PC-9 (cell line): ENCODE results near the gene ARHGEF28. TPM values are rescaled to one million over a fixed set of nuclear protein-coding genes. Genes with fewer than 3 reads are reported as not detected.
A peak's percentile ranks its signal among the peaks of the same experiment; 100 is the strongest.

Source experiments
- BruUV-seq: library from RNA; stranded (reverse); fragments of 400-500 nt; replicated peaks from 2 replicates; lab custom pipeline; 2021; lab: Mats Ljungman, UMichigan
- CTCF ChIA-PET: fragments of 300-600 bp; sonication (Branson Sonifier 250); formaldehyde crosslinking; loops from one replicate; lab custom pipeline; 2022; ENCODE audit warnings: antibody characterized with exemption; lab: Charles Lee
- POLR2A ChIA-PET: fragments of 300-600 bp; sonication (Branson Sonifier 250); formaldehyde crosslinking; loops from one replicate; lab custom pipeline; 2022; ENCODE audit warnings: antibody characterized with exemption; ENCODE audit not compliant: unreplicated experiment; lab: Charles Lee
- DNase-seq, 2 experiments: peaks; one replicate each; pipeline versions ENCODE4 v3.0.0 to v3.0.0-alpha.2; 2015 to 2022; ENCODE audit warnings: mixed read lengths in 1 of 2
- H2AFZ ChIP-seq: fragments of 200-600 bp; sonication (generic); 2 replicates; pipeline ENCODE4 v1.8.1; 2017; ENCODE audit warnings: antibody characterized with exemption
- H3F3A ChIP-seq: fragments of 200-600 bp; sonication (generic); 2 replicates; pipeline ENCODE4 v1.8.1; 2017; ENCODE audit warnings: antibody characterized with exemption, mild to moderate bottlenecking, low read depth; ENCODE audit not compliant: insufficient read depth
- H3K27ac ChIP-seq: fragments of 200-600 bp; sonication (generic); 2 replicates; pipeline ENCODE4 v1.6.1; 2016; ENCODE audit warnings: mixed run types
- H3K27me3 ChIP-seq: fragments of 200-600 bp; sonication (generic); 2 replicates; pipeline ENCODE4 v1.6.1; 2016; ENCODE audit warnings: low read depth, mixed run types; ENCODE audit not compliant: insufficient read depth
- H3K36me3 ChIP-seq: fragments of 200-600 bp; sonication (generic); 2 replicates; pipeline ENCODE4 v1.6.1; 2016; ENCODE audit warnings: low read depth, mixed run types
- H3K4me1 ChIP-seq: fragments of 200-600 bp; sonication (generic); replicated peaks from 2 replicates; pipeline ENCODE4 v1.6.1; 2016; ENCODE audit warnings: mixed run types; ENCODE audit not compliant: insufficient read depth
- H3K4me2 ChIP-seq: fragments of 200-600 bp; sonication (generic); 2 replicates; pipeline ENCODE4 v1.6.1; 2017; ENCODE audit warnings: mixed run types
- H3K4me3 ChIP-seq: fragments of 200-600 bp; sonication (generic); 2 replicates; pipeline ENCODE4 v1.6.1; 2016; ENCODE audit warnings: mixed run types
- H3K79me2 ChIP-seq: fragments of 200-600 bp; sonication (generic); 2 replicates; pipeline ENCODE4 v1.6.1; 2017; ENCODE audit warnings: low read depth, mixed run types
- H3K9me2 ChIP-seq: fragments of 200-600 bp; sonication (generic); 2 replicates; pipeline ENCODE4 v1.8.1; 2017; ENCODE audit warnings: mild to moderate bottlenecking; ENCODE audit not compliant: insufficient read depth
- H3K9me3 ChIP-seq: fragments of 200-600 bp; sonication (generic); 2 replicates; pipeline ENCODE4 v1.8.1; 2016; ENCODE audit warnings: low read depth; ENCODE audit not compliant: insufficient read depth
- H4K20me1 ChIP-seq: fragments of 200-600 bp; sonication (generic); 2 replicates; pipeline ENCODE4 v1.8.1; 2017; ENCODE audit not compliant: insufficient read depth
- EZH2 ChIP-seq: fragments of 200-600 bp; sonication (generic); IDR thresholded peaks from 2 replicates; pipeline ENCODE4 v1.8.0; 2017; ENCODE audit warnings: antibody characterized with exemption, low read depth
- intact Hi-C: fragments of 100-400 bp; cut with micrococcal nuclease; formaldehyde crosslinking; loops from one replicate; pipeline ENCODE4 v1.10.0; 2022; ENCODE audit not compliant: unreplicated experiment
- total RNA-seq: library from RNA; stranded (reverse); gene quantifications from 2 replicates; pipeline ENCODE4 v1.2.3, GENCODE V29; 2021
- TF ChIP-seq, protein P1 (sequence below): fragments of 200-600 bp; sonication (generic); conservative IDR thresholded peaks from 2 replicates; pipeline ENCODE4 v1.6.1; 2017; ENCODE audit warnings: mixed run types, antibody characterized with exemption, mild to moderate bottlenecking, moderate library complexity

The ARHGEF28 gene
- total RNA-seq, 1 experiment from 2014 or later = 77.5 TPM

DNA sequence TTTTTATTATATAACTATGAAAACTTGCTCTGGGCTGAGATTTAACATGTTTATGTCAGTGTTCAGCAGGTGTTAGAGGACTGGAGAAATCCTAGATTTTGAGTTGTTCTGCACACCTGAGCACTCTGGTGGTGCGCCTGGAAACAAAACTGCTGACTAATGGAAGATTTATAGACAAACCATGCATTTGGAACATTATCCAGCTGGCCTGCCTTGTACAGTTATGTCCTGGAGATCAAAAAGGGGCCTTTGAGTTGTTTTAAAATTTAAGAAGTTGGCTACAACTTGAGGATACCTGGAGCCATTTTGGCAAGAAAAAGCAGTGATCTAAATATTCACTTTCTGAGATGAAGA is 5.7 kb upstream of the ARHGEF28 start:
- no peak overlapping the region for H3K4me3 ChIP-seq
- 0 out of 2 replicates have a peak overlapping the region, but pooled peaks have one; percentile 18 for H2AFZ ChIP-seq
- H3K79me2 ChIP-seq = no peaks in the 10 kb centered on the region
- no peaks in the 10 kb centered on the region for H3K9me2 ChIP-seq
- TF ChIP-seq EZH2 = no peak
- TF ChIP-seq, protein P1, sequence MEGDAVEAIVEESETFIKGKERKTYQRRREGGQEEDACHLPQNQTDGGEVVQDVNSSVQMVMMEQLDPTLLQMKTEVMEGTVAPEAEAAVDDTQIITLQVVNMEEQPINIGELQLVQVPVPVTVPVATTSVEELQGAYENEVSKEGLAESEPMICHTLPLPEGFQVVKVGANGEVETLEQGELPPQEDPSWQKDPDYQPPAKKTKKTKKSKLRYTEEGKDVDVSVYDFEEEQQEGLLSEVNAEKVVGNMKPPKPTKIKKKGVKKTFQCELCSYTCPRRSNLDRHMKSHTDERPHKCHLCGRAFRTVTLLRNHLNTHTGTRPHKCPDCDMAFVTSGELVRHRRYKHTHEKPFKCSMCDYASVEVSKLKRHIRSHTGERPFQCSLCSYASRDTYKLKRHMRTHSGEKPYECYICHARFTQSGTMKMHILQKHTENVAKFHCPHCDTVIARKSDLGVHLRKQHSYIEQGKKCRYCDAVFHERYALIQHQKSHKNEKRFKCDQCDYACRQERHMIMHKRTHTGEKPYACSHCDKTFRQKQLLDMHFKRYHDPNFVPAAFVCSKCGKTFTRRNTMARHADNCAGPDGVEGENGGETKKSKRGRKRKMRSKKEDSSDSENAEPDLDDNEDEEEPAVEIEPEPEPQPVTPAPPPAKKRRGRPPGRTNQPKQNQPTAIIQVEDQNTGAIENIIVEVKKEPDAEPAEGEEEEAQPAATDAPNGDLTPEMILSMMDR = no peak
- no peaks in the 10 kb centered on the region for H3K36me3 ChIP-seq
- no peak overlapping the region for H3K4me2 ChIP-seq
- H3K27ac ChIP-seq = no peak overlapping the region
- H3K4me1 ChIP-seq = peaks cover 19% of the 10 kb centered on the region
- POLR2A ChIA-PET = no interaction called here
- no peaks in the 10 kb centered on the region for H3K27me3 ChIP-seq
- no TSS peak for BruUV-seq
- CTCF ChIA-PET = no interaction called here
- DNase-seq = no peak
- no peaks in the 10 kb centered on the region for H4K20me1 ChIP-seq
- H3F3A ChIP-seq = peaks cover 7% of the 10 kb centered on the region; the same call in 1 of the 2 replicates
- intact Hi-C loops = loop anchor here (10.0 kb wide), 1 partner anchor 144 kb away; no protein-coding TSS in a partner anchor
- no peaks in the 10 kb centered on the region for H3K9me3 ChIP-seq

DNA sequence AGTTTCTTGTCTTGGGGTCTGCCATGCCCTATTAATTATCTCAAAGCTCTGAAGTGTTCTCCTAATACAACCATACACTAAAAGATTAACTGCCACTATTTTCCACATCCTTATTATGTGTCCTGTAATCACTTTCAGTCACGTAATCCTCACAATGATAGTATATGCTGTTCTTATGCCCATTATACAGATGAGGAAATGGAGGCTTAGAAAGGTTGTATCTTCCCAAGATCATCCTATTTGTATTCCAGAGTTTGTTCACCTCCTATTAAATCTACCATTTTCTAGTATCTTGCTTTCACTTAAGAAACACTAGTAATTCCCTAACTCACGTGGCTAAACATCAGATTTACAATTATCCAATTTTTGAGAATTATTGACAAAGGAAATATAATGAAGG is 2.9 kb upstream of the ARHGEF28 start:
- Histone ChIP-seq H4K20me1 (no peaks in the 10 kb centered on the region), H3K27me3 (no peaks in the 10 kb centered on the region), H3K9me3 (no peaks in the 10 kb centered on the region), H3K9me2 (no peaks in the 10 kb centered on the region), H3K4me3 (no peak overlapping the region), H3K4me2 (no peak overlapping the region), H3K4me1 (peaks cover 30% of the 10 kb centered on the region), H3K79me2 (peaks cover 20% of the 10 kb centered on the region), H3K27ac (no peak overlapping the region), H3F3A (peaks cover 4% of the 10 kb centered on the region; the same call in 1 of the 2 replicates), H2AFZ (no peak overlapping the region), H3K36me3 (no peaks in the 10 kb centered on the region)
- POLR2A ChIA-PET = no interaction called here
- no peak for DNase-seq
- BruUV-seq = no TSS peak
- CTCF ChIA-PET = no interaction called here
- intact Hi-C loops = loop anchor here (10.0 kb wide), 1 partner anchor 142 kb away; no protein-coding TSS in a partner anchor
- TF ChIP-seq EZH2 = no peak
- TF ChIP-seq, protein P1 = no peak

DNA sequence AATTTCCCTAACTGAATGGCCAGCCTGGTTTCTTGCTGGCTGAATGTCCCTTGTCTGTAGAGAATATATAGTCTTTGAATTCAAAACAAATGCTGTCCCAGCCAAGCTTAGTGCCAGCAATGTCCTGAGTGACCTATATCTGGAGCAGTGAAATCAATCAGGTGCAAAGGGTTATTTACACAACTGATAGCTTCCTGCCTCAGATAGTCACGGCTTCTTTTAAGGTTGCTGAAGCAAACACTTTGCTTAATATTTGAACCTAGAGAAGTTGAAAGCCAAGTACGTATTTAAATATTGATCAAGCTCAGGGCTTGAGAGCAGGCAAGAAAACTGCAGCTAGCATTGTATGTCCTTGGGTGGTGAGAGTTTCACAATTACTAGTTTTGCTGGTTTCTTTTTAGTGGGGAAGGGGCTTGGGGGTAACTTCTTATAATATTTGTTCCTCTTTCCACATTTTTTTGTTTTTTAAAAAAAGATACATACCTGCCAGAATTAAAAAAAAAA is 2.0 kb upstream of the ARHGEF28 start:
- Histone ChIP-seq H3K27me3 (no peaks in the 10 kb centered on the region), H3K4me3 (no peak overlapping the region), H3K9me3 (no peaks in the 10 kb centered on the region), H3K27ac (no peak overlapping the region), H4K20me1 (no peaks in the 10 kb centered on the region), H3K79me2 (peaks cover 29% of the 10 kb centered on the region), H3F3A (peaks cover 4% of the 10 kb centered on the region; the same call in 1 of the 2 replicates), H3K4me1 (peaks cover 39% of the 10 kb centered on the region), H3K4me2 (no peak overlapping the region; the same call in 1 of the 2 replicates), H2AFZ (peak overlapping the region; percentile 19; the same call in 1 of the 2 replicates), H3K9me2 (no peaks in the 10 kb centered on the region), H3K36me3 (0 out of 2 replicates have a peak, but pooled peaks cover 3% of the 10 kb centered on the region)
- TF ChIP-seq, protein P1 = no peak
- TF ChIP-seq EZH2 = no peak
- no peak for DNase-seq
- ChIA-PET POLR2A (no interaction called here), CTCF (no interaction called here)
- no TSS peak for BruUV-seq
- intact Hi-C loops = loop anchor here (10.0 kb wide), 1 partner anchor 141 kb away; no protein-coding TSS in a partner anchor
